Measurements from ENCODE around the gene NELFCD. TPM values are rescaled to one million over a fixed set of nuclear protein-coding genes. Genes with fewer than 3 reads are reported as not detected.
A peak's percentile ranks its signal among the peaks of the same experiment; 100 is the strongest.

NELFCD gene
- total RNA-seq, 4 donors from 2014 or later: 96.6 to 129 (median 113) TPM

- TF ChIP-seq, protein P1, sequence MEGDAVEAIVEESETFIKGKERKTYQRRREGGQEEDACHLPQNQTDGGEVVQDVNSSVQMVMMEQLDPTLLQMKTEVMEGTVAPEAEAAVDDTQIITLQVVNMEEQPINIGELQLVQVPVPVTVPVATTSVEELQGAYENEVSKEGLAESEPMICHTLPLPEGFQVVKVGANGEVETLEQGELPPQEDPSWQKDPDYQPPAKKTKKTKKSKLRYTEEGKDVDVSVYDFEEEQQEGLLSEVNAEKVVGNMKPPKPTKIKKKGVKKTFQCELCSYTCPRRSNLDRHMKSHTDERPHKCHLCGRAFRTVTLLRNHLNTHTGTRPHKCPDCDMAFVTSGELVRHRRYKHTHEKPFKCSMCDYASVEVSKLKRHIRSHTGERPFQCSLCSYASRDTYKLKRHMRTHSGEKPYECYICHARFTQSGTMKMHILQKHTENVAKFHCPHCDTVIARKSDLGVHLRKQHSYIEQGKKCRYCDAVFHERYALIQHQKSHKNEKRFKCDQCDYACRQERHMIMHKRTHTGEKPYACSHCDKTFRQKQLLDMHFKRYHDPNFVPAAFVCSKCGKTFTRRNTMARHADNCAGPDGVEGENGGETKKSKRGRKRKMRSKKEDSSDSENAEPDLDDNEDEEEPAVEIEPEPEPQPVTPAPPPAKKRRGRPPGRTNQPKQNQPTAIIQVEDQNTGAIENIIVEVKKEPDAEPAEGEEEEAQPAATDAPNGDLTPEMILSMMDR (IDR thresholded peaks at IDR 0.05): no peak
- TF ChIP-seq POLR2A (IDR thresholded peaks at IDR 0.05): no peak
- peak overlapping the region; percentile 58 to 68 (median 62) for H3K4me3 ChIP-seq (replicated peaks in 1 of 3)
- H3K27me3 ChIP-seq: no peaks in the 10 kb centered on the region
- H3K9me3 ChIP-seq: no peaks in the 10 kb centered on the region
- intact Hi-C loops (cut with DNase I): loop anchor here (10.0 kb wide), 1 partner anchor 47 kb away; the partner anchor contains the start of gene NELFCD
- WGBS, 2 donors: 8 to 13% methylated on average over 13 of the region's 13 CpGs
- H3K36me3 ChIP-seq: peaks cover 27 to 40% of the 10 kb centered on the region in 2 donors
- peak overlapping the region; percentile 74 to 92 (median 86) for H3K27ac ChIP-seq
- DNase-seq: no peak
- peaks cover 29 to 34% of the 10 kb centered on the region in 2 donors for H3K4me1 ChIP-seq
Observed at GRCh38 chr20:59031564-59032022, 50.5 kb downstream of the NELFCD start.

GRCh38 chr20:59032023-59032712, 51.1 kb downstream of the NELFCD start, which contains the start of gene ATP5F1E:
Gene ATP5F1E, minus strand, starts transcription at chr20:59032335. Its CDS starts 84 bp downstream, at chr20:59032251.
- TF ChIP-seq, protein P1 (IDR thresholded peaks at IDR 0.05): no peak
- peak; percentile 80 to 92 for TF ChIP-seq POLR2A (IDR thresholded peaks at IDR 0.05)
- no peaks in the 10 kb centered on the region for H3K9me3 ChIP-seq
- peaks cover 31 to 40% of the 10 kb centered on the region in 2 donors for H3K36me3 ChIP-seq
- peak within 1 kb of the TSS; percentile 79 to 92 (median 86) for H3K27ac ChIP-seq
- intact Hi-C loops (cut with DNase I): loop anchor here (10.0 kb wide), 1 partner anchor 47 kb away; the partner anchor contains the start of gene NELFCD
- DNase-seq: peak; percentile 97 to 98
- 0% methylated on average over 10 to 15 of the region's 86 CpGs for WGBS, 2 donors
- peak within 1 kb of the TSS; percentile 58 to 68 (median 62) for H3K4me3 ChIP-seq (replicated peaks in 1 of 3)
- H3K27me3 ChIP-seq: no peaks in the 10 kb centered on the region
- peaks cover 29 to 34% of the 10 kb centered on the region in 2 donors for H3K4me1 ChIP-seq

DNA sequence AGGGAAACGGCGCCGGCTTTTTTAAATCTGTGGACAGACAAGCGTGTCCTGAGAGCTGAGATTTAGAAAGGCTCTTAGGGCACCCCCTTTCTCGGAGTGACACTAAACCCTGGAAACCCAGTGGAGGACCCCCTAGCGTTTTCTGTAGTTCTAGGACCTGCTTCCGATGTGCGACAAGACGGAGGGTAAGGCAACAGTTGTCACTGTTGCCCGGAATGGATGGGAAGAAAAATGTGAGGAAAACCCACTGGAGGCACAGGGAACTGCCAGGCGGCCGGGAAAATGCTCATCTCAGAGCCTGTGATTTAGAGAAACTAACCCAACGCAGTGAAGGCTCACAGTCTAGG, 51.6 kb downstream of the NELFCD start:
- peaks cover 29 to 34% of the 10 kb centered on the region in 2 donors for H3K4me1 ChIP-seq
- no peak for TF ChIP-seq POLR2A (IDR thresholded peaks at IDR 0.05)
- TF ChIP-seq, protein P1 (IDR thresholded peaks at IDR 0.05): peak in 3 of 6 experiments; percentile 9 to 25 (median 19)
- H3K4me3 ChIP-seq (replicated peaks in 1 of 3): peak overlapping the region; percentile 54 to 68 (median 58)
- intact Hi-C loops (cut with DNase I): loop anchor here (10.0 kb wide), 1 partner anchor 48 kb away; the partner anchor contains the start of gene NELFCD
- WGBS, 2 donors: 2 to 3% methylated on average over 9 to 10 of the region's 13 CpGs
- H3K27me3 ChIP-seq: no peaks in the 10 kb centered on the region
- no peak for DNase-seq
- H3K36me3 ChIP-seq: peaks cover 33 to 39% of the 10 kb centered on the region in 2 donors
- H3K27ac ChIP-seq: peak overlapping the region; percentile 74 to 86 (median 79)
- no peaks in the 10 kb centered on the region for H3K9me3 ChIP-seq

- H3K4me1 ChIP-seq: peaks cover 29 to 32% of the 10 kb centered on the region in 2 donors
- peak overlapping the region in 2 of 3 donors; percentile 74 to 86 for H3K27ac ChIP-seq
- no peak overlapping the region for H3K4me3 ChIP-seq (replicated peaks in 1 of 3)
- no peak for DNase-seq
- H3K9me3 ChIP-seq: no peaks in the 10 kb centered on the region
- intact Hi-C loops (cut with DNase I): loop anchor here (10.0 kb wide), 1 partner anchor 48 kb away; the partner anchor contains the start of gene NELFCD
- H3K36me3 ChIP-seq: peaks cover 33 to 43% of the 10 kb centered on the region in 2 donors
- TF ChIP-seq, protein P1 (IDR thresholded peaks at IDR 0.05): no peak
- no peak for TF ChIP-seq POLR2A (IDR thresholded peaks at IDR 0.05)
- no peaks in the 10 kb centered on the region for H3K27me3 ChIP-seq
- WGBS, 2 donors: 99% methylated on average over 1 of the region's 1 CpG
Observed at GRCh38 chr20:59033093-59033492, 52.0 kb downstream of the NELFCD start.

Data from thyroid gland (tissue), 4 donors.